Measurements from ENCODE around the gene SPATA32.
"Not testable (repeated sequence)": the region's sequence is repeated elsewhere in the genome, so short reads cannot be mapped to it uniquely, and the experiment has no call there.

SPATA32 gene

GRCh38 chr17:45261577-45262515 lies at the start of gene SPATA32:
Gene SPATA32 (minus strand): TSS chr17:45262094. CDS start chr17:45262016, 78 bp downstream.
- no peak for DNase-seq (ENCODE audit: low read depth, low spot score)

- DNase-seq (ENCODE audit: low read depth, low spot score), result no peak
Observed at GRCh38 chr17:45311401-45311759, 49.5 kb upstream of the SPATA32 start.

GRCh38 chr17:45310380-45311324 lies 48.8 kb upstream of the SPATA32 start:
- DNase-seq (ENCODE audit: low read depth, low spot score), result no peak

GRCh38 chr17:45309400-45309799 lies 47.5 kb upstream of the SPATA32 start:
- no peak for DNase-seq (ENCODE audit: low read depth, low spot score)

- DNase-seq (ENCODE audit: low read depth, low spot score), result no peak
Observed at GRCh38 chr17:45308840-45309239, 46.9 kb upstream of the SPATA32 start.

GRCh38 chr17:45308016-45308365 lies 46.1 kb upstream of the SPATA32 start:
- DNase-seq (ENCODE audit: low read depth, low spot score), result no peak

- no peak for DNase-seq (ENCODE audit: low read depth, low spot score)
Observed at GRCh38 chr17:45307290-45308015, 45.6 kb upstream of the SPATA32 start.

- DNase-seq (ENCODE audit: low read depth, low spot score), result no peak
Observed at GRCh38 chr17:45306623-45307022, 44.7 kb upstream of the SPATA32 start.

- no peak for DNase-seq (ENCODE audit: low read depth, low spot score)
Observed at GRCh38 chr17:45306094-45306493, 44.2 kb upstream of the SPATA32 start.

- DNase-seq (ENCODE audit: low read depth, low spot score), result no peak
Observed at GRCh38 chr17:45305530-45306087, 43.7 kb upstream of the SPATA32 start.

- no peak for DNase-seq (ENCODE audit: low read depth, low spot score)
Observed at GRCh38 chr17:45302649-45303173, 40.8 kb upstream of the SPATA32 start.

GRCh38 chr17:45302220-45302619 lies 40.3 kb upstream of the SPATA32 start:
- not testable (repeated sequence) for DNase-seq (ENCODE audit: low read depth, low spot score)

- no peak for DNase-seq (ENCODE audit: low read depth, low spot score)
Observed at GRCh38 chr17:45301674-45302073, 39.8 kb upstream of the SPATA32 start.

GRCh38 chr17:45300060-45300751 lies 38.3 kb upstream of the SPATA32 start:
- DNase-seq (ENCODE audit: low read depth, low spot score), result no peak

GRCh38 chr17:45299361-45299760 lies 37.5 kb upstream of the SPATA32 start:
- DNase-seq (ENCODE audit: low read depth, low spot score), result no peak

GRCh38 chr17:45298546-45299285 lies 36.8 kb upstream of the SPATA32 start:
- DNase-seq (ENCODE audit: low read depth, low spot score), result no peak

GRCh38 chr17:45296833-45297124 lies 34.9 kb upstream of the SPATA32 start:
- DNase-seq (ENCODE audit: low read depth, low spot score), result no peak

GRCh38 chr17:45296003-45296832 lies 34.3 kb upstream of the SPATA32 start:
- DNase-seq (ENCODE audit: low read depth, low spot score), result no peak

GRCh38 chr17:45294506-45294905 lies 32.6 kb upstream of the SPATA32 start:
- DNase-seq (ENCODE audit: low read depth, low spot score), result no peak
